NCI-H2029 treated with DMSO at 0.1 percent for 48 hours (cell line): ENCODE data around the gene CXCL16.

Source experiments
- DNase-seq: peaks from one replicate; lab custom pipeline; 2025; lab: John Stamatoyannopoulos, UW

CXCL16 gene

GRCh38 chr17:4739122-4740024, at the start of gene CXCL16, which contains the start of gene ZMYND15:
CXCL16 (minus strand) TSS chr17:4739928; CDS start chr17:4739339, 589 bp downstream.
ZMYND15 (plus strand) TSS chr17:4739833; CDS start chr17:4740549, 716 bp downstream.
- no peak for DNase-seq

GRCh38 chr17:4788807-4789700, 49.3 kb upstream of the CXCL16 start, which contains the start of gene GLTPD2:
GLTPD2 (plus strand) TSS chr17:4788964; CDS start chr17:4789012, 48 bp downstream.
- no peak for DNase-seq

GRCh38 chr17:4788159-4788806, 48.6 kb upstream of the CXCL16 start:
- DNase-seq: no peak

GRCh38 chr17:4786516-4786915, 46.8 kb upstream of the CXCL16 start:
- no peak for DNase-seq

- no peak for DNase-seq
These were observed 46.4 kb upstream of the CXCL16 start, which contains the start of gene VMO1 for GRCh38 chr17:4786106-4786511. VMO1 (minus strand) TSS chr17:4786364; CDS start chr17:4786352, 12 bp downstream.

GRCh38 chr17:4785311-4786105, 45.8 kb upstream of the CXCL16 start:
- DNase-seq: no peak

- DNase-seq: no peak
These were observed 42.9 kb upstream of the CXCL16 start for GRCh38 chr17:4782652-4783051.

- DNase-seq: no peak
These were observed 40.7 kb upstream of the CXCL16 start for GRCh38 chr17:4780325-4780955.

- no peak for DNase-seq
These were observed 38.4 kb upstream of the CXCL16 start for GRCh38 chr17:4777969-4778760.

- DNase-seq: no peak
These were observed 32.5 kb upstream of the CXCL16 start for GRCh38 chr17:4772235-4772613.

- DNase-seq: no peak
These were observed 31.9 kb upstream of the CXCL16 start, which contains the start of gene TM4SF5 for GRCh38 chr17:4771519-4772234. TM4SF5 (plus strand) TSS chr17:4771886; CDS start chr17:4771923, 37 bp downstream.

GRCh38 chr17:4769628-4770027, 29.9 kb upstream of the CXCL16 start:
- DNase-seq: no peak

- DNase-seq: no peak
These were observed 28.6 kb upstream of the CXCL16 start for GRCh38 chr17:4768298-4768697.

GRCh38 chr17:4766723-4767122, 27.0 kb upstream of the CXCL16 start:
- DNase-seq: no peak

GRCh38 chr17:4766201-4766600, 26.5 kb upstream of the CXCL16 start:
- no peak for DNase-seq

GRCh38 chr17:4764595-4764994, 24.9 kb upstream of the CXCL16 start:
- no peak for DNase-seq

- no peak for DNase-seq
These were observed 20.1 kb upstream of the CXCL16 start for GRCh38 chr17:4759776-4760236.

- DNase-seq: no peak
These were observed 13.7 kb upstream of the CXCL16 start for GRCh38 chr17:4753392-4753791.

- no peak for DNase-seq
These were observed 12.2 kb upstream of the CXCL16 start for GRCh38 chr17:4751932-4752331.
